Left renal cortex interstitium (tissue), 4 donors: ENCODE measurements around the gene HACD1. TPM values are rescaled to one million over a fixed set of nuclear protein-coding genes. Genes with fewer than 3 reads are reported as not detected.
"Not testable (repeated sequence)": the region's sequence is repeated elsewhere in the genome, so short reads cannot be mapped to it uniquely, and the experiment has no call there.

Experiments
- DNase-seq, 4 donors: peaks; one replicate each; pipeline ENCODE4 v3.0.0-alpha.2; 2013; ENCODE audit warnings: low read depth in 4 of 4, low spot score in 2 of 4, missing footprints in 1 of 4
- polyA plus RNA-seq, 4 donors: library from polyadenylated mRNA; unstranded; fragments of 120-200 nt; gene quantifications; one replicate each; pipeline ENCODE4 v1.2.1, GENCODE V29; 2013; ENCODE audit not compliant: insufficient read length in 4 of 4

Gene HACD1
- polyA plus RNA-seq, 4 donors: 11.1 to 15.2 (median 12.8) TPM

- not testable (repeated sequence) for DNase-seq
Observed at GRCh38 chr10:17587321-17587720, 29.9 kb downstream of the HACD1 start.

GRCh38 chr10:17586821-17587234 is 30.3 kb downstream of the HACD1 start:
- no peak for DNase-seq

- no peak for DNase-seq
Observed at GRCh38 chr10:17585016-17585415, 32.2 kb downstream of the HACD1 start.

- DNase-seq: no peak
Observed at GRCh38 chr10:17580885-17581284, 36.3 kb downstream of the HACD1 start.

GRCh38 chr10:17578603-17579002 is 38.6 kb downstream of the HACD1 start:
- DNase-seq: no peak

GRCh38 chr10:17576768-17577167 is 40.4 kb downstream of the HACD1 start:
- DNase-seq: no peak

GRCh38 chr10:17564911-17565310 is 52.3 kb downstream of the HACD1 start:
- DNase-seq: no peak

- DNase-seq: no peak
Observed at GRCh38 chr10:17563452-17563851, 53.7 kb downstream of the HACD1 start.

- DNase-seq: no peak
Observed at GRCh38 chr10:17562614-17563013, 54.6 kb downstream of the HACD1 start.

GRCh38 chr10:17561111-17561510 is 56.1 kb downstream of the HACD1 start:
- DNase-seq: no peak

- DNase-seq: no peak
Observed at GRCh38 chr10:17557459-17557858, 59.7 kb downstream of the HACD1 start.

GRCh38 chr10:17548770-17549169 is 68.4 kb downstream of the HACD1 start:
- DNase-seq: peak in 2 of 4 donors; percentile 47 to 52

- no peak for DNase-seq
Observed at GRCh38 chr10:17548162-17548561, 69.0 kb downstream of the HACD1 start.

- DNase-seq: no peak
Observed at GRCh38 chr10:17547060-17547459, 70.1 kb downstream of the HACD1 start.

- DNase-seq: no peak
Observed at GRCh38 chr10:17544465-17544864, 72.7 kb downstream of the HACD1 start.

Other genes starting within 250 kb of the HACD1 start
- gene ST8SIA6, start 162.8 kb downstream of the HACD1 start, polyA plus RNA-seq: 1 to 10 TPM; 1.0 to 2.2 (median 1.2) TPM
- gene STAM, start 26.8 kb upstream of the HACD1 start, polyA plus RNA-seq: 10 to 100 TPM; 27.4 to 29.5 (median 29.1) TPM
- under 1 TPM; 0.19 to 0.31 (median 0.25) TPM for gene TMEM236, start 134.8 kb upstream of the HACD1 start, polyA plus RNA-seq
- gene MRC1, start 192.0 kb upstream of the HACD1 start, polyA plus RNA-seq: 10 to 100 TPM in 2 of 4 donors, 1 to 10 TPM in 2; 8.2 to 11.8 (median 9.6) TPM